HuH-7 (cell line): ENCODE results near the gene SIPA1L3.
"Not testable (repeated sequence)": the region's sequence is repeated elsewhere in the genome, so short reads cannot be mapped to it uniquely, and the experiment has no call there.

Source experiments
- DNase-seq: peaks from one replicate; pipeline ENCODE4 v3.0.0; 2011; ENCODE audit warnings: low spot score

The SIPA1L3 gene

DNA sequence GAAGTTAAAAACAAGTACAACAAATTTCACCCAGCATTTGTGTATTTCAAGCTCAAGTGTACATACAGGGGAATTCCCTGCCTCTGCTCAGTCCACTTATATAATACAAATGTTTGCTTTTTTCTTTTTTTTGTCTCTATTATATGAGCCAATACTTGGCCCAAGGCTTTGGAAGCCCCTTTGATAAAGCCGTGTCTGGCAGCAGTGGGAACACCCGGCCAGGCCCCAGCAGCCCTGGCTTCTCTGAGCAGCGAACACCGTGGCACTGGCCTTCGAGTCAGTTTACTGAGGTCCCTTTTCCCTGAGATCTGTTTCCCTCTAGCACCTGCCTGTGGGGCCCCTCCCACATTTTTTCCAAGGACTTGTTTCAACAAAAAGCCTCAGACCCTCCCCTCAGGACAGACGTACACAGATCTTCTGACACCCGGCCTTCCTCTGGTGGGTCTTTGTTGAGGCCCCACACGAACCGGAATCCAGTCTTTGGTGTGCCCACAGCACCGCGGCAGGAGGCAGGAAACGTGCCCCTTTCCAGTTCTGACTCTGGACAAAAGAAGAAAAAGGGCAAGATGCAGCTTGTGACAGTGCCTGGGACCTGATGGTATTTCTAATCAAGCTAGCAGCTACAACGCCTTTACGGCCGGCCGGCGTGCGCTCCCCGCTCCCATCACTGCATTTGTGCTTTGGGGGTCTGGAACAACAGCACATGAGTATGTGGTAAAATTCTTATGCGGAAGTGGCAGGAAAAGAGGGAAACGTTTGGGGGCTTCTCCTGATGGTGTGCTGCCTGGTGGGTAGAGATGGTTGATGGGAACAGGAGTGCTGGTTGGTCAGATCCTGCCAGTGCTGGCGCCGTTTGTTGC is 13.8 kb downstream of the SIPA1L3 start:
- no peak for DNase-seq

DNA sequence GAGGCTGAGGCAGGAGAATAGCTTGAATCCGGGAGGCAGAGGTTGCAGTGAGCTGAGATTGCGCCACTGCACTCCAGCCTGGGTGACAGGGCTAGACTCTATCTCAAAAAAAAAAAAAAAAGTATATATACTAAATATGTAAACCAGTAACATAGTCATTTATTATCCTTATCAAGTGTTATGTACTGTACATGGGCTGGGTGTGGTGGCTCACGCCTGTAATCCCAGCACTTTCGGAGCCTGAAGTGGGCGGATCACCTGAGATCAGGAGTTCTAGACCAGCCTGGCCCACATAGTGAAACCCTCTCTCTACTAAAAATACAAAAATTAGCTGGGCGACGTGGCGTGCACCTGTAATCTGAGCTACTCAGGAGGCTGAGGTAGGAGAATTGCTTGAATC is 17.6 kb downstream of the SIPA1L3 start:
- DNase-seq = not testable (repeated sequence)

DNA sequence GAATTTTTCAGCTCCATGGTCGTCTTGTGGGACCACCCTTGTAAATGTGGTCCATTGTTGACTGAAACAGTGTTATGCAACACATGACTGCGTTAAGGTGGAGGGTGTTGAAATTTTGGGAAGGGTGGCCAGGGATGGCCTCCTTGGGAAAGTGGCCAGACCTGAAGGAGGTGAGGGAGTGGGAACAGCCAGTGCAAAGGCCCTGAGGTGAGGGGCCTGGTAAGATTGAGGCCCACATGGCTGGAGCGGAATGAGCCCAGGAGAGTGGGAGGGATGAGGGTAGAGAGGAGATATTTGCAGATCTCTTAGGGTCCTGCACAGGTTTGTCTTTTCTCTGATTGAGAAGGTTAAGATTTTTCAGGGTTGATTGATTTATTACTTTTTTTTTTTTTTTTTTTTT is 18.2 kb downstream of the SIPA1L3 start:
- DNase-seq = no peak

DNA sequence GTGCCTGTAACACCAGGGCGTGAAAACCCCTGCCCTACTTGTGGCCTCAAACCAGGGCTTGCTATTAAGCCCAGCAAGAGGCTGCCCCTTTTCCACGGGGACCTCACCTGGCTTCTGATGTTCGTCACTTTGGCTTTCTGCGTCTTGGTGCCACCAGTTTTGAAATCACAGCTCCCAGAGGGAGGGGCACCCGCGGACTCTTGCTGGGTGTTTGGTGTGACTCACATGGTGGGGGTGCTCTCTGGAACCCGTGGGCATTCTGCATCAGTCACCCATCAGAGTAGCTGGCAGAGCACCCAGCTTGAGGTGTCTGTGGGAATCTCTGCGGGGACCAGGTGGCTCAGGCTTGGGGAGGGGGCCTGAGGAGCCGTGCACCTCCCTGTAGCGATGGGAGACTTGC is 19.2 kb downstream of the SIPA1L3 start:
- no peak for DNase-seq

DNA sequence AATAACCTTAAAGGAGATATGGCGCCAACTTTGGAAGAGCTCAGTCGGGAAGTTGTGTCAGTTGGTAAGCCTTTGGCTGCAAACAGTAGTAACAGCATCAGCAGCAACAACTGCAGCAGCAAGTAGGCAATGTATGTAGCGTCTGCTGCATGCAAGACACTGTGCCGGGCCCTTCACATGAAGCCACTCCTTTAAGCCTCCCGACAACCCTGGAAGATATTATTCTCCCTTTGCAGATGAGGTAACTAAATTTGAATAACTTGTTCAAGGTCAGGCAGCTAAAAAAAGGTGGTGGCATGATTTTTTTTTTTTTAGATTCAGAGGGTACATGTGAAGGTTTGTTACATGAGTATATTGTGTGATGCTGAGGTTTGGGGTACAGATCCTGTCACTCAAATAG is 19.7 kb downstream of the SIPA1L3 start:
- no peak for DNase-seq

DNA sequence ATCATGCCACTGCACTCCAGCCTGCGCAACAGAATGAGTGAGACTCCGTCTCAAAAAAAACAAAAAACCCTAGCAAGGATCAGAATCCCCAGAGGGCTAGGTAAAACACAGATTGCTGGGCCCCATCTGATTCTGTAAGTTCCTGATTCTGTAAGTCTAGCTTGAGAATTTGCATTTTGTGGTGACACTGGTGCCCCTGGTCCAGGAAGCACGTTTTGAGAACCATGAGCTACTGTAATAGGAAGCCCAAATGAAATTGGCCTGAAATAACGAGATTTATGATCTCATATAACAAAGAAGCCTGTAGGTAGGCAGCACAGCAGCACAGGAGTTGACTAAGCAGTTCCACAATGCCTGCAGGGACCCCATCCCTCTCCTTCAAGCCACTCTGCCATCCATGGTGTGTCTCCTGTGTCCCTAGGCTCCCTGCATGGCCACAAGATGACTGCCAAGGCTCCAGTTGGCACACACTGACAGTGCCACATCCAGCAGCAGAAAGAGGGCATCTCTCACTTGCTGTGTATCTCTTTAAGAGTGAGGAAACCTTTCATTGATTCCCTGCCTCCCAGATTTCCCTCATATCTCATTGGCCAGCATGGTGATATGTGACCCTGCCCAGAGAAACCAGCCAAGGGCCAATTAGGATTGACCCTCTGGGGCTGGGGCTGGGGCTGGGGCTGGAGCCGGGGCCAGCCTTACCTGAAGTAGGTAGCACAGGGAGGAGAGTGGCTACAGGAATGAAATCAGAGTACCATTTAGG is 21.7 kb downstream of the SIPA1L3 start:
- peak; percentile 55 for DNase-seq

DNA sequence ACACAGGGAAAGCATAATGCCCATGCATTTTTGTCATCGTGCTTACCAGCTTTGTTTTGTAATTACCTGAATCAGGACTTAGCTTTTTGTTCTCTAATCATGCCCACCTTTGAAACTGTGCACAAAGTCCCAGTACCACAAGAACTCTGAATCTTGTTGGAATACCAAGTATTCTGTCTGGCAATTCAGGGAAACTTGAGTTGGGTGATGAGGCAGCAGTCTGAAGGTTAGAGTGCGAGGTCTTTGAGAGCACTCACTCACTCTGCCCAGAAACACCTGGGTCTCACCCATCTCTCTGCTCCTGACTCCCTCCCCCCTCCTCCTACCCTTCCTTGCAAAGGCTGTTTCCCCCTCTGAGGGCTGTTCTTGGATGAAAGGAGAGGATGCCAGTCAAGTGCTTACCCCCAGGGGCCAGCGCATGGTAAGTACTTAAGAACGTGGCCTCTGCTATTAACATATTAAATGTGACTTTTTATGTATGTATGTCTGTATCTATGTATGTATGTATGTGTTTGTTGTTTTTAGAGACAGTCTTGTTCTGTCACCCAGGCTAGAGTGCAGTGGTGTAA is 22.4 kb downstream of the SIPA1L3 start:
- DNase-seq = no peak

DNA sequence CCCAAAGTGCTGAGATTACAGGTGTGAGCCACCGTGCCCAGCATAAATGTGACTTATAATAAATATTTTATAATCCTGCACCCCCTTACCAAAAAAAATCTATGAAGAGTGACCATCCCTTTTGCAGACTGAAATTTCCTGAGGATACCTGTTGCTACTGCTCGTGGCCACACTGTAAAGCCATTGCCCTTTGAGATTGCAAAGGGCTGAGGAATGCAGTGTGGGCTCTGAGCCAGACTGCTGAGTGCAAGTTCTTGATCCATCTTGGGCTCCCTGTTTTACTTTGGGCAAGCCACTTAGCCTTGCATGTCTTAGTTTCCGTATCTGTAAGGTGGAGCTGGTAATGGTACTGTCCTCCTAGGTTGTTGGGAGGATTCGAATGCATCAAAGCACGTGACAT is 23.4 kb downstream of the SIPA1L3 start:
- no peak for DNase-seq

DNA sequence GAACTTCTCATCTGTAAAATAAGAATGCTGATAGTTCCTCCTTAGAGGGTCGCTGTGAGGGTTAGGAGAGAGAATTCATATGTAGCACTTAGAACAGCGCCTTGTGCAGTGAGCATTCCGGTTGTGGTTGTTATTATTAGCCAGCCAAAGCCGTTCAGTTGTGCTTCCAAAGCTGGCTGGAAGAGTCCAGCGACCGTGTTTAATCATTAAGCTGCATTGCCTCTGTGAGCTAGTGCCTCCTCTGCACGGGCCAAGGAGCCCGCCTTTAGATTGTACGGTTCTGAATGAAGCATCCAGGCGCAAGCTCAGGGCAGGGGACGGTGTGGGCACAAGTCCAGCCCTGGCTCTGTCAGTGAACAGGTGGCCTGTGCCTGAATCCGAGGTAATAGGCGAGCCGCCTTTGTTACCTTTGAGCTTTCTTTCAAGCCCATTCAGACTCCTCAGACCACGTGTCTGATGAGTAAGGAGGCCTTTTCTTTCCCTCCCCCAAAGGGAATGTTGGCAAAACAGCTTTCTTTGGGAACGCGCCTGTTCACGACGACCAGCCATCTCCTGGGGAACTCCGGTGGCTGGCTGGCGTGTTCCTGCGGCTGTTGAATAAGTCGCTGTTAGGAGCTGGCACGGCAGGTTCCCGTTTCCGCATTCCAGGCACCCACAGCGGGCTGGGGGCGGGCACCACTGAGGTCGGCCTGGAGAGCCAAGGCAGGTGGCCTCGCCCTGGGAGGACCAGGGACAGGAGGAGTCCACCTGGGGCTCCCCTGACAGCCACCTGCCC is 25.1 kb downstream of the SIPA1L3 start:
- peak; percentile 74 for DNase-seq

DNA sequence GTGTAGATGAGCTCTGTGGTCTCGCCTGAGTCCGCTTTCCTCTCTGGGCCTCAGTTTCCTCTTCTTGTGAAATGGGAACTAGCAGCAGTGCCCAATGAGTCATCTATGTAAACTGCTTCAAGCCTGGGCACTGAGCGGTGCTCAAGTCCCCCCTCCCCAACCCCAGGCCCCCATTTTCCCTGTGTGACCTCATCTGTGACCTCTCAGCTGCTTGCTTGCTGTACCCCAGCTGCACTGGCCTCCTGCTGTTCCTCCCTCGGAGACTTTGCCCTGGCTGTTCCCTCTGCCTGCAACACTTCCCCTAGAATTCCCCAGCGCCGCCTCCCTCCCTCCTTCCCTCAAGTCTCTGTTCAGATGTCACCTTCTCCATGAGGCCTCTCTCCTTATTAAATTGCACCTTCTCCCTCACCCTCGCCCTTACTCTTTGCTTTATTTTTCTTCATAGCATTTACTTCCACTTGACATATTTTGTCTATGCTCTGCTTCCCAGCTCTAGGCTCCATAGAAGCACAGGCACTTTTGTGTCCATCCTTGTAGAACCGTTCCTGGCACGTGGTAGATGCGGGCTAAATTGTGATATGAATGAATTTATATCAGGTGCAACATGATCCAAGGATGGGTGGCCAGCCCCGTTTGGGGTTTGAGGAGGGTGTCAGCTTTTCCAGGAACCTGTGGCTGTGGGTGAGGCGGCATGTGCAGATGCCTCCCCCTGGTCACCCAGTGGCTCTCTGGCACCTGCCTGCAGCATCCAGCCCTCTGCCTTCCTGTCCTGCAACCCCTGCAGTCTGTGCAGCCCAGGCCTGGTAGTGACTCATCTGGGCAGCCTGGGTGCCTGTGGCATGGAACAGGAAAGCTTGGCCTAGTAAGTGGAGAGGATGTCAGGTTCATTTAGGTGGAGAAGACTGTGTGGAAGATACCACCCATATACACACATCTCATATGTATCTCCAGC is 26.3 kb downstream of the SIPA1L3 start:
- no peak for DNase-seq

DNA sequence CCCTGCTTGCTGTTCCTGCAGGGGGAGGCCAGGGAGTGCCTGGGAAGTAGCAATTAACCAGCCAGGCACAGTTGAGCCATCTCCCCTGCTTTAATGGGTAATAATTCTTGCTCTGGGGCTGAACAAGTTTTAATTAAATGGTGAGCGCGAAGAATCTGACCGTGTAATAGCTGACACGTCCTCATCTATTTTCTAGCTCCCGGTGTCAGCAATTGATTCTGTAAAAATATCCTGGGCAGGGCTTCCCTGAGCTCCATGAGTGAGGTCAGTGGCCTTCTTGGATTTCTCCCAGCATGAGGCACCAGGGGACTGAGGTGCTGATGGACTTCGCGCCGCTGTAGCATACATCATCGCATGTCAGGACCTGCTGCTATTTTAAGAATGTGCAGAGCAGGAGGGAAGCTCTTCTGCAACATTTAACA is 26.9 kb downstream of the SIPA1L3 start:
- peak; percentile 65 for DNase-seq

DNA sequence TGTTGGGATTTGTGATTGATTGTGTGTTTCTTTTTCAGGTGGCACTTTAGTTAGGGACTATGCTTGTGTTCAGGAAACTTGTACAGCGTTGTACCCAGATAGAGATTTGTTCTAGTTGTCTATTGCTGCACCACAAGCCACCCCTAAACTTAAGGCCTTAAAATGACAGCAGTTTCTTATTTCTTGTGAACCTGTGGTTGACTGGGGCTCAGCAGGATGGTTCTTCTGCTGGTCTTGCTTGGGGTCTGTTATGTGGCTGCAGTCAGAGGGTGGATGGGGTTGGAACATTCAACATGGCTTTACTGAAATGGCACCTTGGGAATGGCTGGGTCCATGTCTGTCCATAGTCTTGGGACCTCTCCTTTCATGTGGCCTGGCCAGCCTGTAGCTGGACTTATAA is 28.3 kb downstream of the SIPA1L3 start:
- DNase-seq = no peak

DNA sequence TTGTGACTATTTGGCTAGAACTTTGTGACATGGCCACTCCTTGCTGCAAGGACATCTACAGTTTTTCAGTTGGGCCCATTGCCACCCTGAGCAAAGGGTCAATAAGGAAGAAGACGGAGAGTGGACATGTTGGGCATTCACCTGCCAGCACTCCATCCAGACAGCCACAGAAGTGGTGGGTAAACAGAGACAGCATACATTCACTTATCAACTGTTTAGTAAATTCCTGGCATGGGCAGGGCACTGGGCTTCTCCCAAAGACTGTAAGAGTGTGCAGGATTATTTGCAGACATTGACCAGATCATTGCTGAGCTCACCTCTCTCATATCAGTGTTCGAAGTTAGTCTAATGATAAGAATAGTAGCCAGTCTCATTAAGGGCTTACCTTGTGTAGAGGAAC is 29.2 kb downstream of the SIPA1L3 start:
- DNase-seq = peak; percentile 64

DNA sequence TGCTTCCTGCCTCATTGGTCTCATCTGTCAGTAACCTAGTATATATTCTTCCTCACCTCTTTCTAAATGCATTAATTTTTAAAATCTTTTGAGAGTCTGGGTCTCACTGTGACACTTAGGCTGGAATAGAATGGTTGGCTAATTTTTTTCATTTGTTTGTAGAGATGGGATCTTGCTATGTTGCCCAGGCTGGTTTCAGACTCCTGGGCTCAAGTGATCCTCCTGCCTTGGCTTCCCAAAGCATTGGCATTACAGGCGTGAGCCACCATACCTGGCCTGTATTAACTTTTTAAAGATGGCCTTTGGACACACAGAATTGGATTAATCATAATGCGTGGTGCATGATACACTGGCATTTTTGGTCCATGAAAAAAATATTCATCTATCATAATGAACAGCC is 29.9 kb downstream of the SIPA1L3 start:
- no peak for DNase-seq

DNA sequence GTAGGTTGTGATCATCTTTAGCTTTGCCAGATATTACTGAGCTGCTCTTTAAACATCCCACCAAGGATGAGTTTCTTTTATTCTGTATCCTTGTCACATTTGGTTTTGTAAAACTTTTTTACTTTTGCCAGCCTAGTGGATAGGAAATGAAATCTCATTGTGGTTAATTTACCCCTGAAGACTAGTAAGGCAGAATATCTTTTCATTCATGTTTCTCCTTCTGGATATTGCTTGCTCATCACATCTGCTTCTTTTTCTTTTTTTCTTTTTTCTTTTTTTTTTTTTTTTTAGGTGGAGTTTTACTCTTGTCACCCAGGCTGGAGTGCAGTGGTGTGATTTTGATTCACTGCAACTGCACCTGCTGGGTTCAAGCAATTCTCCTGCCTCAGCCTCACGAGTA is 31.3 kb downstream of the SIPA1L3 start:
- no peak for DNase-seq

DNA sequence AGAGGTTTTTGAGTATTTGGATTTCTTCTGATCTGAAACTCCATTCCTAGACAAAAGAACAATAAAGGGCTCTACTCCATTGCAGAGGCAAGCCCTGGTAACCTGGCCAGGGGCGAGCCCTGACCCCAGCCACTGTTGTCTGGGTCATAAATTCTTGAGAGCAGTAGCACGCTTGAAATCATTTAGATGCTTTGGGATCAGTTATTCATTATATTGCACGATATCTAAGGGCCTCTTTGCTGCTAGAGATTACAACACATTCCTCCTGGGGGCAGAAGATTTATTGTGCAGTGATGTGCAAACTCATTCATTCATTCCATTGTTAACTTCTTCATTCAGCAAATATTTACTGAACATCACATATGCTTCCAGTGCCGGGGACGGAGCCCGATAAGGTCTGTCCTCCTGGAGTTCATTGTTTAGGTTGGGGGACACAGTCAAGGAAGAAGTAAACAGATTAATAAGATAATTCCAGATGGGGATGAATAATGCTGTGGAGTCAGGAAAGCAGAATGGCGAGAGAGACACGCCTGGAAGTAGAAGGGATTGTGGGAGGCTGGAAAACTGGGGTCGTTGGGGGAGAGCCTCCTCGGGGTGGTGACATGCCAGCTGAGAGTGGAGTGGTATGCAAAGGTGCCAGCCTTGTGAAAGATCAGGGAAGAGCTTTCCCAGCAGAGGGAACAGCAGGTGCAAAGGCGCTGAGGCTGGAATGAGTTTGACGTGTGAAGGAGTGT is 34.9 kb downstream of the SIPA1L3 start:
- peak; percentile 59 for DNase-seq

DNA sequence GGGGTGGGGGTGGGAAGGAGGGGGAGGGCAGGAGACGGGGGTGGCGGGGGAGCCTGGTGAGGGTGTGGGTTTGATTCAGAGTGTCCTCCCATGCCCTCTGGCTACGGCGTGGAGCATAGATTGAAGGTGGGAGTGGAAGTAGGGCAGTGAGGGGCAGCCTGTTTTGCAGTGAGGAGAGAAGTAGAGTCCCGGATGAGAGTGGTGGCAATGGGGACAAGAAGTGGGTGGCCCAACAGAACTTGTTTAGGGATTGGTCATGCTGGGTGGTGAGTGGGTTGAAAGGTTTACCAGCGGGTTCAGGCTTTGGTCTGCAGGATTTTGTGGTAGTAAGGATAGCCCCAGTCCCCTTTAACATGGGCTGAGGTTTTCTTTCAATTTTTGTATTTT is 35.5 kb downstream of the SIPA1L3 start:
- DNase-seq = no peak

DNA sequence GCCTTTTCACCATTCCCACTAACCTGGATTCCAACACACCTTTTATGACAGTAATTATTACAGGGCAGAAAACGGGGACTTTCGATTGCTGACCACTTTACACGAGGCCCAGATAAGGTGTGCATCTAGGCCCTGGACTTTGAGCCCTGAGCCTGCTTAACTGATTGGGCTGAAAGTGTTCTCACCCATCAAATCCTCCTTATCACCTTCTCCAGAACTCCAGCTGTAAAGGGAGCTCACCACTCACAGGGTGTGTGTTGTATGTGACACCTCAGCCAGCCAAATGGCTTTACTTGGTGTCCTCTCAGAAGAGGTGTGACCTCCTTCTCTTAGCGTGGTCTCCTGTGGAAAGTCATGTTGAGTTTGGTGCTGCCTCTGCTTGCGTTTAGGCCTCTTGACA is 36.5 kb downstream of the SIPA1L3 start:
- DNase-seq = peak; percentile 78

DNA sequence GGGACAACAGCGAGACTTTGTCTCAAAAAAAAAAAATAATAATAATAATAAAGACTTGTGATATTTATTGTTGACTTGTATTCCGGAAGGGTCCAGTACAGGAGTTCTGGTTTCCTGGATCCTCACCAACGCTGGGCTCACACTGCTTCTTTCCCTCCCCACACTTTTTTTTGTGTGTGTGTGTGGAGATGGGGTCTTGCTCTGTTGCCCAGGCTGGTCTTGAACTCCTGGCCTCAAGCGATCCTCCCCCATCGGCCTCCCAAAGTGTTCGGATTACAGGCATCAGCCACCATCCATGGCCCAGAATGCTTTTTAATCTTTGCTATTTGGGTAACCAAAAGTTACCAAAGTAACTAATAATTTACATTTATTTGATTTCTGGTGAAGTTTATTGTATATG is 39.1 kb downstream of the SIPA1L3 start:
- DNase-seq = no peak

DNA sequence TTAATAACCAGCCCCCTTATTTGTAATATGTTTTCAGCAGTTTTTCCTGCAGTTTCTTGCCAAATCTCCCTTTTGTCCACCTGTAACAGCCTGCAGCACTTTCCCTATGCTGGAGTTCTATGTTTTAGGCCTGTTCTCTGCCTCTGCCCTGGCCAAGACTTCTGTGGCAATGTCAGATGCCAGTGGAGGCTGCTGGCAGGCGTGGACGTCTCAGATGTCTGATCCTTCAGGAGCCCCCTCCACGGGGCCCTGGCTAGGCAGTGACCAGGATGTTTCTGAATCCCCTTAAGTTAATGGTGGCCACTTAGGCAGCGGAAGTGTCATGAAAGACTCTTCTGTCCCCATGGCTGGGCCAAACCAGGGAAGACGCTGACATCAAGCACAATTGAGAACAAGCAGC is 40.8 kb downstream of the SIPA1L3 start:
- no peak for DNase-seq

DNA sequence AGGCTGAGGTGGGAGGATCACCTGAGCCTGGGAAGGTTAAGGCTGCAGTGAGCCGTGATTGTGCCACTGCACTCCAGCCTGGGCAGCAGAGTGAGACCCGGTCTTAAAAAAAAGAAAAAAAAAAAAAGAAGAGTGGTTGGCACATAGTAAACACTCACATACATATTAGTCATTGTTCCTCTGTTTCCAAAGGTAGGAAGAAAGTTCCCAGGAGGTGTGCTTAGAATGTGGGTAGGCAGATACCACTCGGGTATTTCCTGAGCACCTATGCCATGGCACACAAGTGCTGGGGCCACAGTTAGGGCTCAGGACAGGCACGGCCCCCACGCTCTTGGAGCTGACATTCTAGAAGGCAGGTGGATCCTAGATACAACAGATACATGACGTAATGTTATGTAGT is 41.4 kb downstream of the SIPA1L3 start:
- no peak for DNase-seq
